OCI-LY1 (cell line): ENCODE measurements around the gene TRAPPC4.

Experiments used
- CTCF ChIP-seq: fragments of 200-600 bp; sonication (generic), shearing (Covaris generic); IDR thresholded peaks from 2 replicates; pipeline ENCODE4 v1.5.1; 2017; ENCODE audit warnings: mild to moderate bottlenecking, antibody characterized with exemption, low read length, moderate library complexity, mixed read lengths
- EZH2 ChIP-seq: fragments of 200-600 bp; sonication (generic), shearing (Covaris generic); IDR thresholded peaks from 2 replicates; pipeline ENCODE4 v1.8.0; 2017; ENCODE audit warnings: borderline replicate concordance, mixed run types, mild to moderate bottlenecking, antibody characterized with exemption, low read length, moderate library complexity, mixed read lengths

GRCh38 chr11:119024430-119025098 lies 6.0 kb downstream of the TRAPPC4 start:
- no peak for TF ChIP-seq CTCF
- no peak for TF ChIP-seq EZH2
